ENCODE data around the gene PSAPL1. TPM values are rescaled to one million over a fixed set of nuclear protein-coding genes. Genes with fewer than 3 reads are reported as not detected.

PSAPL1 gene
- total and polyA plus RNA-seq, 4 donors: not detected

- Histone ChIP-seq H3K4me3 (ENCODE audit: low read depth in 1 of 3, low read length in 3 of 3) (no peak overlapping the region), H3K36me3 (ENCODE audit: control insufficient read depth in 4 of 4, insufficient read depth in 3 of 4, low read depth in 1 of 4, low read length in 3 of 4) (no peaks in the 10 kb centered on the region), H3K9me3 (ENCODE audit: control insufficient read depth in 4 of 4, low read length in 3 of 4) (no peaks in the 10 kb centered on the region), H3K27me3 (ENCODE audit: control insufficient read depth in 4 of 4, insufficient read depth in 4 of 4, low read length in 3 of 4) (no peaks in the 10 kb centered on the region), H3K9ac (ENCODE audit: low read depth in 1 of 2, low read length in 2 of 2) (no peak overlapping the region), H3K4me1 (ENCODE audit: control insufficient read depth in 4 of 4, insufficient read depth in 4 of 4, low read length in 3 of 4) (no peaks in the 10 kb centered on the region), H3K27ac (ENCODE audit: low read depth in 1 of 2, low read length in 2 of 2) (no peak overlapping the region)
- no peak for DNase-seq (ENCODE audit: low spot score)
- WGBS: 90% methylated on average over 9 of the region's 9 CpGs
- TF ChIP-seq HNF4G (IDR thresholded peaks at IDR 0.05): no peak
- TF ChIP-seq NR2F2 (IDR thresholded peaks at IDR 0.05): no peak
Measured at GRCh38 chr4:7417639-7418038, 17.1 kb downstream of the PSAPL1 start.

GRCh38 chr4:7416745-7417432, 17.8 kb downstream of the PSAPL1 start:
- H3K4me1 ChIP-seq (ENCODE audit: control insufficient read depth in 4 of 4, insufficient read depth in 4 of 4, low read length in 3 of 4): no peaks in the 10 kb centered on the region
- DNase-seq (ENCODE audit: low spot score): no peak

More at GRCh38 chr4:7416745-7417432, 17.8 kb downstream of the PSAPL1 start:
- H3K9ac ChIP-seq (ENCODE audit: low read depth in 1 of 2, low read length in 2 of 2): no peak overlapping the region
- H3K4me3 ChIP-seq (ENCODE audit: low read depth in 1 of 3, low read length in 3 of 3): no peak overlapping the region
- no peak for TF ChIP-seq SP1 (IDR thresholded peaks at IDR 0.05)
- TF ChIP-seq YY1 (IDR thresholded peaks at IDR 0.05): no peak
- no peak for TF ChIP-seq ATF3 (IDR thresholded peaks at IDR 0.05)
- TF ChIP-seq FOXA2 (IDR thresholded peaks at IDR 0.05): no peak
- TF ChIP-seq ZBTB33 (IDR thresholded peaks at IDR 0.05): no peak
- no peak for TF ChIP-seq RAD21 (IDR thresholded peaks at IDR 0.05)
- no peak for TF ChIP-seq JUND (IDR thresholded peaks at IDR 0.05)
- TF ChIP-seq EGR1 (IDR thresholded peaks at IDR 0.05; ENCODE audit: low read depth in 2 of 2): no peak
- TF ChIP-seq CTCF (IDR thresholded peaks at IDR 0.05; ENCODE audit: low read depth, low read length, missing input control): no peak
- TF ChIP-seq TAF1 (conservative IDR thresholded peaks at IDR 0.05): no peak
- no peak for TF ChIP-seq MAX (IDR thresholded peaks at IDR 0.05)
- no peak for TF ChIP-seq REST (IDR thresholded peaks at IDR 0.05)
- no peak overlapping the region for H3K27ac ChIP-seq (ENCODE audit: low read depth in 1 of 2, low read length in 2 of 2)
- WGBS: 89% methylated on average over 14 of the region's 14 CpGs
- H3K36me3 ChIP-seq (ENCODE audit: control insufficient read depth in 4 of 4, insufficient read depth in 3 of 4, low read depth in 1 of 4, low read length in 3 of 4): no peaks in the 10 kb centered on the region
- no peaks in the 10 kb centered on the region for H3K27me3 ChIP-seq (ENCODE audit: control insufficient read depth in 4 of 4, insufficient read depth in 4 of 4, low read length in 3 of 4)
- no peaks in the 10 kb centered on the region for H3K9me3 ChIP-seq (ENCODE audit: control insufficient read depth in 4 of 4, low read length in 3 of 4)

All from liver (tissue), 9 donors.